ENCODE data around the gene SPNS2. TPM values are rescaled to one million over a fixed set of nuclear protein-coding genes. Genes with fewer than 3 reads are reported as not detected.

Gene SPNS2
- total RNA-seq, 4 donors from 2014 or later, result 10.4 to 17.4 (median 16.4) TPM

- TF ChIP-seq POLR2AphosphoS5 (IDR thresholded peaks at IDR 0.05) (no peak), EP300 (IDR thresholded peaks at IDR 0.05) (no peak), CTCF (IDR thresholded peaks at IDR 0.05) (no peak), POLR2A (IDR thresholded peaks at IDR 0.05) (no peak)
- Histone ChIP-seq H3K4me3 (no peak overlapping the region), H3K27ac (no peak overlapping the region), H3K9me3 (no peaks in the 10 kb centered on the region), H3K36me3 (no peaks in the 10 kb centered on the region), H3K4me1 (no peaks in the 10 kb centered on the region), H3K27me3 (peaks cover 8% of the 10 kb centered on the region)
- ATAC-seq, result peak; percentile 13
- WGBS, 2 donors (ENCODE audit: low coverage in 1 of 2), result 85% methylated on average over 8 of the region's 19 CpGs; no CpG with 5 or more reads in 1 of the 2 donors
Observed at GRCh38 chr17:4476511-4477070, 22.1 kb upstream of the SPNS2 start.

- TF ChIP-seq CTCF (IDR thresholded peaks at IDR 0.05), result no peak
- TF ChIP-seq POLR2A (IDR thresholded peaks at IDR 0.05), result no peak
- no peak for TF ChIP-seq EP300 (IDR thresholded peaks at IDR 0.05)
- TF ChIP-seq POLR2AphosphoS5 (IDR thresholded peaks at IDR 0.05), result no peak
- Histone ChIP-seq H3K9me3 (no peaks in the 10 kb centered on the region), H3K4me3 (no peak overlapping the region), H3K27me3 (peaks cover 8% of the 10 kb centered on the region), H3K27ac (no peak overlapping the region), H3K36me3 (no peaks in the 10 kb centered on the region), H3K4me1 (no peaks in the 10 kb centered on the region)
- no peak for ATAC-seq
- 40 to 87% methylated on average over 2 to 3 of the region's 10 CpGs for WGBS, 2 donors (ENCODE audit: low coverage in 1 of 2)
Observed at GRCh38 chr17:4477255-4477791, 21.4 kb upstream of the SPNS2 start.

- 80 to 86% methylated on average over 1 to 5 of the region's 11 CpGs for WGBS, 2 donors (ENCODE audit: low coverage in 1 of 2)
- TF ChIP-seq POLR2AphosphoS5 (IDR thresholded peaks at IDR 0.05) (no peak), EP300 (IDR thresholded peaks at IDR 0.05) (no peak), POLR2A (IDR thresholded peaks at IDR 0.05) (no peak), CTCF (IDR thresholded peaks at IDR 0.05) (no peak)
- H3K4me1 ChIP-seq, result no peaks in the 10 kb centered on the region
- H3K36me3 ChIP-seq, result no peaks in the 10 kb centered on the region
- no peak overlapping the region for H3K4me3 ChIP-seq
- H3K27me3 ChIP-seq, result peaks cover 8% of the 10 kb centered on the region
- no peak overlapping the region for H3K27ac ChIP-seq
- no peaks in the 10 kb centered on the region for H3K9me3 ChIP-seq
- ATAC-seq, result no peak
Observed at GRCh38 chr17:4478318-4478830, 20.3 kb upstream of the SPNS2 start.

- H3K36me3 ChIP-seq, result no peaks in the 10 kb centered on the region
- ATAC-seq, result no peak
- H3K9me3 ChIP-seq, result no peaks in the 10 kb centered on the region
- WGBS, 2 donors (ENCODE audit: low coverage in 1 of 2), result 80 to 83% methylated on average over 2 to 3 of the region's 8 CpGs
- no peak overlapping the region for H3K27ac ChIP-seq
- no peak for TF ChIP-seq POLR2A (IDR thresholded peaks at IDR 0.05)
- no peak for TF ChIP-seq CTCF (IDR thresholded peaks at IDR 0.05)
- TF ChIP-seq EP300 (IDR thresholded peaks at IDR 0.05), result no peak
- no peak for TF ChIP-seq POLR2AphosphoS5 (IDR thresholded peaks at IDR 0.05)
- H3K27me3 ChIP-seq, result peaks cover 5% of the 10 kb centered on the region
- H3K4me3 ChIP-seq, result no peak overlapping the region
- no peaks in the 10 kb centered on the region for H3K4me1 ChIP-seq
Observed at GRCh38 chr17:4479340-4479981, 19.2 kb upstream of the SPNS2 start.
